NCI-H748 treated with DMSO at 0.1 percent for 48 hours (cell line): Measurements from ENCODE around the gene SLC38A8.
A peak's percentile ranks its signal among the peaks of the same experiment; 100 is the strongest.

Source experiments
- DNase-seq: peaks from one replicate; lab custom pipeline; 2025; lab: John Stamatoyannopoulos, UW

The SLC38A8 gene

DNA sequence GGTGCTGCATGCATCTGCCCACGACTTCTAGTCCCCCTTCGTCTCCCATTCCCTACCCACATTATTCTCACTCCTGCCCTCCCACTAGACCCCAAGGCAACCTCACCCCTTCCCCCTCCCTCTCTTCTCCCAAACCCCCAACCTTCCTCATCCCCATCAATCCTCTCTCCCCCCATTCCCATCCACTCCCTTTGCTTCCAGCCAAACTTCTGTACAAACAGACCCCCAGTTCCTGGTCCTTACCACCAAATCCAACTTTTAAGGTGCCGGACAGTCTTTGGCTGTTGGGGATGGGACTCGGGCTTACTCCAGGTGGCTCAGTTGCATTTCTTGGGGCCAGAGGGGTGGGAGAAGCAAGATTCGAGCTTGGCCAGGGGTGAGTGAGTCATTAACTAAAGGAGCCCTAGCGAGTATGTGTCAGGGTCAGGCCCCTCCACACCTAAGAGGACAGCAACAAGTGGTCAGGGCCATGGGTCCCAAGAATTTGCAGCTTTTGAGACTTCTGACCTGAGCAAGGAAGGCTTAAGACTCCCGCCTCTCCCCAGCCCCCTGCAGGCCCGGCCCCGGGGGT, at the start of gene SLC38A8:
Gene SLC38A8 (minus strand): TSS at position 488 of the 571 bp plus-strand sequence. CDS start 638 bp downstream, outside the sequence.
- no peak for DNase-seq

DNA sequence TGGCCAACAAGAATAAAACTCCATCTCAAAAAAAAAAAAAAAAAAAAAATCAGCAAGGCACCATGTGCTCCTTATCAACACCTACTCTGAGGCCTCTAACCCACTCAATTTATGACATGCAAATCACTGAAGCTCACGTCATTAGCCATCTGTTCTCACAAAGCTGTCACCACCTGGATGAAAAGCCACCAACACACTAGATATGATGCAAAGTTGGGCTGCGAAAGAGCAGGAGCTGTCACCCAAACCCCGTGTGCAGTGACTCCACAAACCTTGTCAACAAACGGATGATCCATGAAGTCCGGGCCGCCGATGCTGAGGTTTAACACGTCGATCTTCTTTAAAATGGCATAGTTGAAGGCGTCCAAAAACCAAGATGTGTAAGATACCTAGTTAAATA, 48.9 kb upstream of the SLC38A8 start:
- no peak for DNase-seq

DNA sequence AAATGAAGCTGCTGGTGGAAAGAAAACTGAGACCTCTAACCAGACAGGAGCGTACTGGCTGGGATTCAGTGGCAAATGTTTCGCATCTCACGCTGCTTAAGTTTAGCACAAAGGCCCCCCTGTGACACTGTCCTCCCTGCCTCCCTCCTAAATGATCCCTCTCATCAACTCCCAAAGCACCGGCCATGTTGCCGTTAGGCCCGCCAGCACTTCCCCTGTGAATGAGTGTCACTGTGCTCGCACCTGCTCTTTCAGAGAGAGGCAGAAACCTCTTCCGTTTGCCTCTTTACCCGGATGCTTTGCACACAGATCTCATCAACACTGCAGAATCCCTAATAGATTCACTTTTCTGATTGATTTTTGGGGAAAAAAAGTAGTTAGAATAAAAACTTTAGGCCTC, 47.6 kb upstream of the SLC38A8 start:
- no peak for DNase-seq

DNA sequence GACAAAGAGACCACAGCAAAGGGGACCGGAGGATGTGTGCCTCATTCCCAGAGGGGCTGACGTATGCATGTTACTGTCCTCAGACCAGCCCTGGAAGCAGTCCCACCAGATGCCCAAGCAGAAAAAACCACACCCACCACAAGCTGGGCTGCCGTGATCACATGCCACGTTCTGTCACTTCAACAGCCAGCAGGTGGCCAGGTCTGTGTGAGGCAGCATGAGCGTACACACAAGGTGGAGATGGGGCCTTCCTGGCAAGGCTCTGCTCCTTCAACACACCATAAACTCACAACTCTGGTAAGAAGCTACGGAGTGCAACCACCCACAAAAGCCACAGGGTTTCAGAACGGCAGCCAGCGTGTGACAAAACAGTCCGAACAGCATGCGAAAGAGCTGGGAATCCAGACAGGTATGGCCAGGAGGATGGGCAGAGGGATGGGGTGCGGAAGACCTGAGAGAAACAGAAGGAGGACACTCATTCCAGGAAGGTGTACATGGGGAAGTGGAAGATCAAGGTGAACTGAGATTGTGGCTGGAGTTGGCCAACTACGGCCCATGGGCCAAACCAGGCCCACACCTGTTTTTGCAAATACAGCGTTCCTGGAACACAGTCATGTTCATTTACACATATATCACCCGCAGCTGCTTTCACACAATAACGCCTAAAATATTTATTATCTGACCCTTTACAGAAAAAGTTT, 46.2 kb upstream of the SLC38A8 start:
- no peak for DNase-seq

DNA sequence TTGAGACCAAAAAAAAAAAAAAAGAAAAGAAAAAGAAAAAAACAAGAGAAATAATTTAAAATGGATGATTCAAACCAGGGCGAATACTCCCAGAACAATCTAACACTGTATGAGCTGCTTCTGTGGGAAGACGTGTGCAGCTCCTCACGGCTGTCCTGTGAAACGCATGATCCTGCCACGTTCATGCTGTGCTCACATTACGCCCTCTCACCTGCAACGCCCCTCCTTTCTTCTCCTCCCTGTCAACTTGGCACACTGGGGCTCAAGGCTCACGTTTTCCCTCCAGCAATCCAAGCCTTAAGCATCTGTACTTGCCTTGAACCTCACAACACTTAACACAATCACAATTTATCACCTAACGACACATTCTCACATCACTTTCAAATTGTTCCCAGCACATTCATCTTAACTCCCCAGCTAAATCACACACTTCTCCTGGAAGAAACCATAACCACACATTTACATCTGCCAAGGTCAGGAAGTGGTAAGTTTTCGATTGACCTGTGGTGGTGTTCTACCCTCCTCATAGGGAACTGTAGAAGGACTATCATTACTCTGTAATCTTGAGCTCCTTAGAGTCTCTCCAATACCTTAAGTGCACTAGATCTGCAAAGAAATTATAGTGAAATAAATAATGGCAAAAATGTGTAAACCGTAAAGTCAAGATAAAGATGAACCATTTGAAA, 45.0 kb upstream of the SLC38A8 start:
- no peak for DNase-seq

DNA sequence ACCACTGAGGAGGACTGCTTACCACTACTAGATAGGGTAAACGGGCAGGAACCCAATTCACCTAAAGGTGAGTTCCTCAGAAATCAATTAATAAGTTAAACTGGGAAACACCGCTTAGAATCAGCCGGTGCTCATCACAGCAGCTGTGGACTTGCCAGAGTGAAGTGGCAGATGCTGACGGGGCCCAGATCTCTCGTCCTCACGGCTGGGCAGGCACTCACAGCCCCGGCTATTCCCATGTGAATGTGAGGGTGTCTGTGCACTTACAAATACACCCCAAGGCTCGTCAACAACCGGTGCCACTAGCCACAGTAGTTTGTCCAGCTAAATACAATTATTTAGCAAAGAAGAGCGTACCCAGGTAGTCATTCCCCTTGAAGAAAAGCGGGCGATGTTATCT, 44.4 kb upstream of the SLC38A8 start:
- no peak for DNase-seq

DNA sequence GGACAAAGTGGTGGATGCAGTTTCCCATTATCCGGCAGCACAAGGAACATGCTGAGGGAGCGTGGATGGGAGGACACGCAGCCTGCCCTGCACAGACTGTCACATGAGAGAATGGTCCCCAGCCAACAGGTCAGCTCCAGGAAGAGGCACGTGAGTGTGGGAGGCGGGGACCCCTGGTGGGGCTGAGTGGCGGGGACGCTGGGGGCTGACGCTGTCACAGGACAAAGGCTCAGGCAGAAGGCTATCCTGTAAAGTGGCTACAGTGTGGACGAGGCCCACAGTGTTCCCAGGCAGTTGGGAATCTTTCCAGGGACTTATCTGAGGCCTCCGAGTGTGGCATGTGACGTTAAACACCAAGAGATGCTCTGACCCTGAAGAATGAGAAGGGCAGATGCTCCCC, 43.7 kb upstream of the SLC38A8 start:
- no peak for DNase-seq

DNA sequence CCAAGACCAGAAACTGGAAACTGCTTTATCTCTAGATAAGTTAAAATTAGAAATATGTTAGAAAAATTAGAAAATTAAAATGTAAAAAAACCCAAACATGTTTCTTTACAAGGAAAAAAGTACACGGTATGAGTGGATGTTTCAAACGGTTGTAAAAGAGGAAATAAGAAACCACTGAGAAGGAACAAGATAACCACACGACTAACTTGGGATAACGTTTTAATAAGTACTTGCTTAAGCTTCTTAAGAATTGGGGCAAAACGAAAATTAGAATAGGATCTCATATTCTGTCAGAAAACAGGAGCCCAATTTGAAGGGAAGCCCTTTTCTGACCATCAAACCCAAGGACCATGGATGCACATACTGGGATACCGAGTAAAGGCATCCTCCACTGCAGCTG, 43.2 kb upstream of the SLC38A8 start:
- no peak for DNase-seq

DNA sequence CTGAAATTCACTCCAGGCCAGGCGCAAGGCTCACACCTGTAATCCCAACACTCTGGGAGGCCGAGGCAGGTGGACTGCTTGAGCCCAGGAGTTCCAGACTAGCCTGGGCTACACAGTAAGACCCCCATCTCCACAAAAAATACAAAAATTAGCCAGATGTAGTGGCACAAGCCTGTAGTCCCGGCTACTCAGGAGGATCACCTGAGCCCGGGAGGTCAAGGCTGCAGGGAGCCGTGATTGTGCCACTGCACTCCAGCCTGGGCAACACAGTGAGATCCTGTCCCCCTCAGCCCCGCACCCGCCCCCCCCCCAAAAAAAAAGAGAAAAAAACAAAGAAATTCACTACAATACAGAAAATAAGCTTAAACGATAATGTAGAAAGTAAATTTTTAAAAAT, 42.7 kb upstream of the SLC38A8 start:
- no peak for DNase-seq

DNA sequence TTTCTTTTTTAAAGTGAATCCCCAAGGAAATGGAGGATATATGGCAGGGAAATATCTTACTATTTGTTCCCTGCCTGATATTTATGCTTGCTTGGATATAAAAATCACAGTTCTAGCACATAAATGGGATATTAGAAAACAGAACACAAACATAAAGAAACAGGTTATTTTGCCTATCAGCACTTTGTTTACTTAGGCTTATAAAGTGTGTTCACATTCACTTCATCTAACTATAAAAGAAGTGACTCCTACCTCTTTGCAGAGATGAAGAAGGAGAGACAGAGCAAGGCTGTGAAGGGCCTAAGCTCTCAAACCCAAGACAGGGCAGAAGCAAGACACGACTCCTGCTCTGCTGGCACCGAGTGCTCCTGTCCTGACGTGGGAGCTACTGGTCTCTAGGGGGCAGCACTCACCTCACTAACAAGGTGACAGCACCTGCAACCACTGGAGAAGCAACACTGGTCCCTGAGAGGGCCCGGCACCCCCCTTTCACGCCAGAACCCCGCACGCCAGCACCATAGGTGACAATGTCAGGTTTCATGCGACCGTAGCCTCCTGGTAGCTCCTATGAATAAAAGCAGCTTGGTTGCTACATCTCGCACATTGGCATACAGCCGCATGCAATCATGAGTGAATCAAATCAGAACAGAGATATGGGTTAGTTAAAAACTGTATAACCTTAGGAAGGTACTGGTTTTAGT, 42.1 kb upstream of the SLC38A8 start:
- peak; percentile 23 for DNase-seq

DNA sequence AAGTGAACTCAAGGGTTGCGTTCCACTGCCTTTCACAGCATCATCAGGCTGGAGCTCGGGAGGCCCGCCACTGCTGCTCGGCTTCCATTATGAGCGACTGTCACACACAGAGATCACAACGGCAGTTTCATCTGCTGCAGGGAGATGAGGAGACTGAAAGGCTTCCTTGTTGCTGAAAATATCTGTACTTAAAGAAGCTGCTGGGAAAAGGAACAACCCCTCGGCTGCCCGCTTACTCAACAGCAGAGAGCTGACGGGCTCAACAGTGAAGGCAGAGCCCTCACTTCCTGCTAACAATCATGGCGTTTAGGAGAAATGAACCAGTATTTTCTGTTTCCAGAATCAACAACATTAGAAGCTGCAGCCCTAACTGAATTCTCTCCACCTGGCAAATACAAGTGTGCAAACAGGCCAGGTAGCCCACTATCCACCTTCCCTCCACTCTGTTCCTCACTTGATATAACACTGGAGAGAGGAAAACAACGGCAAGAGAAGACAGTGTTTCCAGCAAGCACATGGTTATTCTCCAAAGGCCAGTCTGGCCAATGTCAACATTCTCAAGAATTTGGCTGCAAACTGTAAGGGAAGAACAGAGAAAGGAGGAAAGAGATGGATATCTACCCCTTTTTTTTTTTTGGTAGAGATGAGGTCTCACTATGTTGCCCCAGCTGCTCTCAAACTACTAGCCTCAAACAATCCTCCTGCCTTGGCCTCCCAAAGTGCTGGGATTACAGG, 40.4 kb upstream of the SLC38A8 start:
- no peak for DNase-seq

DNA sequence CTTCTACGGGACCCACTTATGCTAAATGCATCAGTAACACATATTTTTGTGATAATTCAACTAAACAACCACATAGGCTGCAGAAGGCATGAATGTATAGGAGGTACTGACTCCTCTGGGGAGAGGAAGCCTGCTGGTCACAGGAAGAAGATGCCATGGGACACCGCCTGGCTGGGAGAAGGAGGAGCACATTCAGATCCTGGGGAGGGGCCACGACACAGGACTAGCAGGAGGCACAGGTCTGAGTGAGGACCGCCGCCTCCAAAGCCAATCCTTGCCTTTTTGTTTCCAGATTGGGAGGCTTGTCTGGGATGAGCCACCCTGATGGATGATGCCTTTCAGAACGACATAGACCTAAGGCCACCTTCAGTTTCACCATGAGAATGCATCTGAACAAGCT, 39.5 kb upstream of the SLC38A8 start:
- no peak for DNase-seq

DNA sequence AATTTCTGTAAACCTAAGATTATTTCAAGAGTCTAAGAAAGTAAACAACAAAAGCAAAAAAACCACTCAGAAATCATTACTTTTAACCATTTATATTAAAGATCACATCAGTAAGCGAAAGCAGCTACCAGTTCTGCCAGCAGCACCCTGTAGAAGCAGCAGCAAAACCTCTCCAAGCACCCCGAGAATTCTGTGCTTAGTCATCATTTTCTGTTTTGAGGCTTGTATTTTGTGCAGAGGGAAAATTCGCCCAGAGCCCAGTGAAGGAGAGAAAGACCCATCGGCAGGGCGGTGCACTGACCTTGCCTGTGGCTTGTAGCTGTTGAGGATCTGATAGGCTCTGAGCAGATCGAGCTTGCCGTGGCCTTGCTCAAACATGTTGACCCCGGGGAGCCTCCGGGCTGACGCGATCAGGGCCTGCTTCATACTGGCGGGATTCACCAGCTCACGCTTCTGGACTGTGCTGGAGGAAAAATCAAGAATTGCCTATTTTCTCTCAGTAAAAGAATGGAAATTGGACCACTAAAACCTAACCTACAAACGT, 38.9 kb upstream of the SLC38A8 start:
- no peak for DNase-seq

DNA sequence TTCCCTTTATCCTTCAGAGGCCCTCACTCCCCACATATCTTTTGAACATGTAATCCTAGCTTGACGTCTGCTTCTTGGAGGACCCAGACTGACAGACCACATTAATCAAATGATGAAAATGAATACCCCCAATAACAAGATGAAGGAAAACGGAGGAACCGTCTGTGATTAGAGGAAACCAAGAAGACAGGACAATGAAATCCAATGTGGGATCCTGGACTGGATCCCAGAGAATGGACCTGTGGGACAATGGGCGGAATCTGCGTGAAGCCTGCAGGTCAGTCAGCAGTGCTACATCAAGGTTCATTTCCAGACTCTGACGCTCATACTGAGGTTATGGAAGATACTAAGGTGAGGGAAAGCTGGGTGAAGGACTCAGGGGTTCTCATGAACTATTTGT, 38.2 kb upstream of the SLC38A8 start:
- no peak for DNase-seq

DNA sequence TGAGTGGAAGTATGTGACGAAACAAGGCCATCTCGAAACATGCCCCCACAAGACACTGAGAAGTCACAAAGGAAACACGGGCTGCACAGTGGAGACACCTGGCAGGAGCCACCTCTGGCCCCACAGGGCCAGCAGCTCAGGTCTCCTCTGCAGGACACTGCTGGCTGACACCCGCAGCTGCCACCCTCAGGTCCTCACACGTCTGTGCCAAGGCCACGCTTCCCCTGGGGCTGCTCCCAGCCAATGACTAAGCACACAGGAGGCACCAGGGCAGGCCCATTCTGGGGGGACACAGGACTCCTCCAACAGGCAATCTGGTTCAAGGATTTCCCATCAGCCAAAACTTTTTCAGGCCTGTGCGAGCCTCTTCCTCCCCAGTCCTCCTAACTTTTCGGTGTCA, 37.8 kb upstream of the SLC38A8 start:
- DNase-seq = no peak

DNA sequence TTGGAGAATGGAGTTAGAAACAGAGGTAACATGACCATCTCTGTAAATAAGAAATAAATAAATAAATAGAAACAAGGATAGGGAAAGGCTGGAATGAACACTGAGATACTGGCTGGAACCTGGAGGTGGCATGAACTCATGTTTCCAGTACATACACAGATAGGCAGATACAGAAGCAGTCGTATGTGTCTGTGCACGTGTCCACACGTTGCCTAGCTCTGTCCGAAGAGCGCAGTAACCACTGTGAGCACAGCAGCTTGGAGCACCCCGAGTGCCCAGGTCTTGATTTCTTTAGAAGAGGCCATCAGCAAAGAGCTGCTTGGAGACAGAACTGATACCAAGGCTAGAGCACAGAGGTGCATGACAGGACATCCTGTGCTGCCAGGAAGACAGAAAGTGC, 37.1 kb upstream of the SLC38A8 start:
- DNase-seq = no peak

DNA sequence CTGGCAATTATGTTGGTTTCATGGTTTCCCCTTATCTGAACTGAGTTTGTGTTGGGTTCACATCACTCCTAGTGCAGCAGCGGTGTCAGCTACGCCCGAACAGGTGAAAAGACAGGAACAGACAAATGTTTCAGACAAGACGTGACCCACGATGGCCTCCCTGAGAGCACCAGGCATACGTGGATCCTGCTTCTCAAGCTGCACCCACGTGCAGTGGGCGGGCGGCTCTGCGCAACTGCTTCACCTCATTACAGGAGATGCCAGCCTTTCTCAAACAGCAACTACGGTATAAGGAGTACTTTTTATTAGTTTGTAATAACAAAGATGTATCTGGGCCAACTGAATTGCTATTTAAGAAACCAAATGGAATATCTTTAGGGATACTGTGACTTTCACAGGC, 32.8 kb upstream of the SLC38A8 start:
- no peak for DNase-seq

DNA sequence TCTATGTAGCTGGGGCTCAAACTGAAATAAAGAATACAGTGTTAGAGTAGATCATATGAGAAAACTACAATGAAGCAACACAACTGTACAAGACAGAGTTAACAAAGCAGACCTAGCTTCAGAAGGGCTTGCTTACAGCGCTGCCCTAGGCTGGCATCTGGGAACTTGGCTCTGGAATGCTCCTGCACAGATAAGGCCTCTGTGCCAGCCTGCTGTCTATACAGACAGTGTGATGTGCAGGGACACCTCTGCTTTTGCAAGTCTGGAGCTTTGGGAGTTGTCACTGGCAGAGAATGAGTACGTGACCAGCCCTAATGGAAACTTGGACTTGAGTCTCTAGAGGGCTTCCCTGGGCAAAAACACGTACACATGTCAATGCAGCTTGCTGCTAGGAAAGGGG, 32.1 kb upstream of the SLC38A8 start:
- DNase-seq = no peak

DNA sequence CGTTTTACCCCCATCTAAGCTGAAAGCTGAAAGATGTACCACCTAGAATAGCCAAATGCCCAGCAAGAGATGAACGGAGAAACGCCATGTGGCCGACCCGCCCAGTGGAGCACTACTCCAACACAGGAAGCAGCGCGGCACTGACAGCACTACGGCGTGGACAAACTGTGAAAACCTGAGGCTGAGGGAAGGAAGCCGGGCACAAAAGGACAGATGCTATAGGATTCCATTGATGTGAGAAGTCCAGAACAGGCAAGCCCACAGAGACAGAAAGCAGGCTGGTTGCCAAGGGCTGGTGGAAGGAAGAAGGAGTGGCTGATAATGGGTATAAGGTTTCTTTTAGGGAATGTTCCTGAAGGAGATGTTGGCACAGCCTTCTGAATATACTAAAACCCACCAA, 29.4 kb upstream of the SLC38A8 start:
- DNase-seq = no peak

DNA sequence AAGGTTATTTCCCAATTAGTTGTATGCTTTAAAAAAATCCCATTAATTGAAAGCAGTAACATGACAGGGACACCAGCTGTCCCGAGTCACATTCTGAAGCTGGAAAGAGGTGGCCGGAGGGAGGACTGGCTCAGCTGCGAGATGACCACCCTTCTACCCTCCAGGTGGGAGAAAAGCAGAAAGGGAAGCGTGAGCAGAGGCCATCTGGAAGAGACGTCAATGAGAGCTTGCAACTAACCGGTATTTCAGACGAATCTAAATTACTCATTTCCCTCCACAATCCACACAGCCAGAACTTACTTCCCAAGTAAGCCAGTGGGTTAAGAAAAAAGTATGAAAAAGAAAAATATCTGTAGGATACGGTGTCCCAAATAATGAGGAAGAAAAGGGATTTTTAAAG, 28.5 kb upstream of the SLC38A8 start:
- no peak for DNase-seq

DNA sequence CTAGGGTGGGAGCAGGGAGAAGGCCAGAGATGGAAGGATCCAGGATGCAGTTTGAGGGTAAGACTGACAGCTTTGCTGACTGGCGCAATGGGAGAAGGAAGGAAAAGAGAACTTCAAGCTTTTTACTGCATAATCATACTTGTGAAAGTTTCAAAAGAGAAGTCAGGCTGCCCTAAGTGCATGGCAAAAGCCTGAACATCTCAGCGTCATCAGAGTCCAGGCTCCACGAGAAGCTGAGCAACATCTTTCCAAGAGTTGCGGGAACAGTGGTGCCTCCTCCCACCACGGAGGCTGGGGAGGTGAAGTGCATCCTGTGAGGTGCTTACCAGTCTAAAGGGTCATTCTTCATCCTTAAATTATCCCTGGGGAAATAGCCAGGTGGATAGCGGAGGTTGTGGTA, 26.9 kb upstream of the SLC38A8 start:
- DNase-seq = no peak
